ENCODE data around the gene SECISBP2. TPM values are rescaled to one million over a fixed set of nuclear protein-coding genes. Genes with fewer than 3 reads are reported as not detected.
"Not testable (repeated sequence)": the region's sequence is repeated elsewhere in the genome, so short reads cannot be mapped to it uniquely, and the experiment has no call there.

The SECISBP2 gene
- total RNA-seq, 1 donor from 2014 or later, result 15.7 TPM

DNA sequence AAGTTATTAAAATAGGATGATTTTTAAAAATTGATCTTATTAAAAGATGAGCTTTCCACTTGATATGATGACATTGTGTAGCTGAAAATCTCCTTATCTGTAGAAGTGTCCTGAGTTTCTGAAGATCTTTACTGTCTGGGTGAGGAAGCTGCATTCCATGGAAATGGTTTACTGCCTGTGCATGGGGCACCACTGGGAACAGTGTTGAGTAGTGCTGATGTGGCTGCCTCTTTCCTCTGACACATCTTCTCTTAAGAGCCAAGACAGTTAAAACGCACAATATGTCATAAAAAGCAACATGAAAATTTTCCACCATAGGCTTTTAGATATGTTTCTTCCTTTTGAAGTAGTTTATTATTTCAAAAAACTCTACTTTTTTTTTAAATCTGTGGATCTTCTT lies 24.6 kb downstream of the SECISBP2 start:
- DNase-seq, result no peak
- no peak for ATAC-seq
- intact Hi-C loops (cut with micrococcal nuclease), result no loop called here

DNA sequence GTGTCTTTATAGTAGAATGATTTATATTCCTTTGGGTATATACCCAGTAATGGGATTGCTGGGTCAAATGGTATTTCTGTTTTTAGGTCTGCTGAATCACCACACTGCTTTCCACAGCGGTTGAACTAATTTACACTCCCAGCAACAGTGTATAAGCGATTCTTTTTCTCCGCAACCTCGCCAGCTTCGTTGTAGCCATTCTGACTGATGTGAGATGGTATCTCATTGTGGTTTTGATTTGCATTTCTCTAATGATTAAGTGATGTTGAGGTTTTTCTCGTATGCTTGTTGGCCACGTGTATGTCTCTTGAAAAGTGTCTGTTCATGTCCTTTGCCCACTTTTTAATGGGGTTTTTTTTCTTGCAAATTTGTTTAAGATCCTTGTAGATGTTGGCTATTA lies 25.5 kb downstream of the SECISBP2 start:
- ATAC-seq; DNase-seq; intact Hi-C loops (cut with micrococcal nuclease): not testable (repeated sequence)

DNA sequence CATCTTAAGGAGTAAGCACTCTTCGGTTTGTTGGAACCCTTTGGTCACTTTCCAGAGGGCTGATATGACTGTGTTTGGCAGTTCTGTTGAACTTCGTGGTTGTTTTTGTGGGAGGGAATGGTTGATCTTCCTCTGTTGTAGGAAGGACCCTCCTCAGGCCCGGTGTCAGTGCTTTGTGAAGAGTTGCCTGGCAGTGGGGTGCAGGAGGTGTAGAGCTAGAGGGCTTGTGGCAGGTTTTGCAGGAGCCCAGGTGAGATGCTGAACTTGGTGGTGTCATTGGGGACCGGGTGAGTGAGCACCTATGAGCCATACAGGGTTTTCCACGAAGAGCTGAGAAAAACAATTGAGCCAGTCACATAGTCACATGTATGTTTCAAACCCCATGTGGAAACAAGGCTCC lies 27.2 kb downstream of the SECISBP2 start:
- ATAC-seq (no peak), DNase-seq (no peak)
- intact Hi-C loops (cut with micrococcal nuclease), result no loop called here

DNA sequence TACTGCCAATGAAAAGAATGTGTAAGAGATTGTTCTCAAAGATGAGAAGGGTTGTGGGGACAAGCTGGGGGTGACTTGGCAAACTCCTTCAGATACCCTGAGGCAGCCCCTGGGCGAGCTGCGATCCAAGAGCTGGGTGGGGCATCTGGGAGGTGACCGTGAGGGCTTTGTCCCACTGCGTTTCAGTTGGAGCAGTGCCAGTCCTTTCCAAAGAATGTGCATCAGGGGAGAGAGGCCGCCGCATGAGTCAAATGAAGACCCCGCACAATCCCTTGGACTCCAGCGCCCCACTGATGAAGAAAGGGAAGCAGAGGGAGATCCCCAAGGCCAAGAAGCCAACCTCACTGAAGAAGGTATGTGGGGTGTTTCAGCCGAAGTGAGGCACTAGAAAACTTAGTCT lies 28.4 kb downstream of the SECISBP2 start:
- no peak for DNase-seq
- intact Hi-C loops (cut with micrococcal nuclease), result no loop called here

DNA sequence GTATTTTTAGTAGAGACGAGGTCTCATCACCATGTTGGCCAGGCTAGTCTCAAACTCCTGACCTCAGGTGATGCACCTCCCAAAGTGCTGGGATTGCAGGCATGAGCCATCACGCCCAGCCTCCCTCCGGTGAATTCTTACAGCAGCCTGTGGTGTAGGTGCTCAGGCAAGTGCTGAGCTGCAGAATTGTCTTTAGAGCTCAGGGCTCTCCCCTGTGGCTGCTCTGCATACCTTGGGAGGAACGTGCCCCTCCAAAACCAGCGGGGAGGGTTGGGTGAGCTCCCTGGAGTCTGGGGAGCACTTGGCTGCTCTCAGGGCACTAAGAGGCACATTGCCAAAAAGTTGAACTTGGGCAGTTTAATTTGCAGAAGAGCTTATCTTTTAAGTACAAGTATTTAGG lies 29.4 kb downstream of the SECISBP2 start:
- DNase-seq, result no peak
- intact Hi-C loops (cut with micrococcal nuclease), result no loop called here
- ATAC-seq, result no peak

More for the DNA sequence above, 28.4 kb downstream of the SECISBP2 start:
- no peak for ATAC-seq

DNA sequence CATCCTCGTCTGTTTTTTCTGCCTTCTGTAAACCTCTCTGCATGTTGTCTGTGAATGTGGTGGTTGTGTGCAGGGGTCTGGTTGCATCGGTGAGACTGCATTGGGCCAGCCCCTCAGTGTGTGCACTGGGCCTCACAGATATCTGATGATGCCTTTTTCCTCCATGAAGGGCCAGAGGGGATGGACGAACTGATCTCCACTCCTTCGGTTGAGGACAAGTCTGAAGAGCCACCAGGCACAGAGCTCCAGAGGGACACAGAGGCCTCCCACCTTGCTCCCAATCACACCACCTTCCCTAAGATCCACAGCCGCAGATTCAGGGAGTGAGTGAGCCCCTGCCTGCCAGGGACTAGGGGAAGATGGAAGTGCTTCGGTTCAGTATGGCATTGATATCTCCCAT lies 31.3 kb downstream of the SECISBP2 start:
- intact Hi-C loops (cut with micrococcal nuclease), result no loop called here
- ATAC-seq, result no peak

DNA sequence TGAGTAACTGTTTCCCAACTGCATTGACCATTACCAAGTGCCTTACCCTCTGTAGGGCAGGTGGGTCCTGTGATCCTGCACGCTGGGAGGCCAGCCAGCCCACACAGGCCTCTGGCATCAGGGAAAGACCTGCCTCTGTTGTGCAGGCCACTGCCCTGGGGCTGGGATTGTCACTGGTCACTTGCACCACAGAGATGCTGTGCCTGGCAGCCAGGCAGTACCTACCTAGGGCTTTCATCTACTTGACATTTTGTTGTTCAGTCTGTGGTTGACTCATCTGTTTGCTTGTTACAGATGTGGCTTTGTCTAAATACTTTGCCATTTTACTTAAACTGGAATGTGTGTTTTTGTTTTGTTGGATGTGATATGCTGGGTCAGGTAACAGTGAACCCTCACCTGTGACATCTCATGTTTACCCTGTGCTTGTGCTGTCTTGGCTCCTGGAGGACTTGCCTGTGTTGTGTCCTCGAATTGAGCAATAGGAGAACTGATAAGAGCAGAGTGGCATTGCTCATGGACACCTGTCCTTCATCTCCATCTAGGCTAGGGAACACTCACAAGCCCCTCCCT lies 32.8 kb downstream of the SECISBP2 start:
- intact Hi-C loops (cut with micrococcal nuclease), result no loop called here
- peak; percentile 57 for ATAC-seq

More for the DNA sequence above, 31.3 kb downstream of the SECISBP2 start:
- no peak for DNase-seq

DNA sequence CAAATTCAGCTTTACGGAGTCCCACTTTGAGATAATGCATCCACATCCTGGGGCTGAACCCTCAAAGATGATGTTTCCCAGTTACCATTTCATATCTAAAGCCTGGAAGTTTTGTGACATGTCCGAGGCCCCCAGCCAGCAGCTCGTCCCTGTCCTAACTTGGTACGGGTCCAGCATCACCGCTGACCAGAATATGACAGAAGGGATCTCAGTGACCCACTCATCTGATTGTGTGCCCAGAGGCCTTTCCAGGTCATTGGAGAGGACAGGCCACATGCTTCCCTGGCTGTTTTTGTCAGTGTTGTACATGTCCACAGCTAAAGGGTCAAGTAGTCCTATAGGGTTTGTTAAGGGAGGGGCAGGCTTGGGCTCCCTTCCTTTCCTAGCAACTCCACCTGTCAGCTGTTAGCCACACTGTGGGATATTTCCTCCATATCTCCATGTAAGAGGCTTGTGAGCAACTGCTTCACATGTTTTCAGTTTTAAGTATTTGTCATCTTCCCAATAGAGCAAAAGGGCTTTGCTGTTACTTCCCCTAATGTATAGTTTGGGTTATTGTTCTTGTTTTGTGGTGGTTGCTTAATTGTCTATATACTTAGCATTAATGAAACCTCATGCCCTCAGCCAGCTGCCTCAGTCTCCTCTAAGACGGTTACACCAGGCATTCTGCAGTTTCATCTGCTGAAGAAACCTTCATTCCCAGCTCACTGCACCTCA lies 33.4 kb downstream of the SECISBP2 start:
- intact Hi-C loops (cut with micrococcal nuclease), result no loop called here
- no peak for DNase-seq
- peak; percentile 38 for ATAC-seq

More for the DNA sequence above, 32.8 kb downstream of the SECISBP2 start:
- DNase-seq, result no peak

DNA sequence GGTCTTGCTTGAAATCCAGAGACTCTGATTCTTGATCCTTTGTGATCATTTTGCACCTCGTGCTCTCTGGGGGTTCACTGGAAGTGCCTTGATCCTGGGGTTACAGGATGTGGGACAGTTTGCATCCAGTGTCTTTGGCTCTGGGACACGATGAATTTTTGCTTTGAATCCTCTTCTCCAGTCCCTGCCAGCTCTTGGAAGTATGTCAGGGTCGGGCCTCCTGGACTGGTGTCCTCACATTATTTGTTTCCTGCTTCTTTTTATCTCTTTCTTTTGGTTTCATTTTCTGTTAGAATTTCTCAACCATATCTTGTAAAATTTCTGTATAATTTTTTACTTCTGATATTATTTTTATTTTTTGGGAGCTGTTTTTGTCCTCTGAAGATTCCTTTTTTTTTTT lies 34.2 kb downstream of the SECISBP2 start:
- ATAC-seq (no peak), DNase-seq (no peak)
- intact Hi-C loops (cut with micrococcal nuclease), result no loop called here

DNA sequence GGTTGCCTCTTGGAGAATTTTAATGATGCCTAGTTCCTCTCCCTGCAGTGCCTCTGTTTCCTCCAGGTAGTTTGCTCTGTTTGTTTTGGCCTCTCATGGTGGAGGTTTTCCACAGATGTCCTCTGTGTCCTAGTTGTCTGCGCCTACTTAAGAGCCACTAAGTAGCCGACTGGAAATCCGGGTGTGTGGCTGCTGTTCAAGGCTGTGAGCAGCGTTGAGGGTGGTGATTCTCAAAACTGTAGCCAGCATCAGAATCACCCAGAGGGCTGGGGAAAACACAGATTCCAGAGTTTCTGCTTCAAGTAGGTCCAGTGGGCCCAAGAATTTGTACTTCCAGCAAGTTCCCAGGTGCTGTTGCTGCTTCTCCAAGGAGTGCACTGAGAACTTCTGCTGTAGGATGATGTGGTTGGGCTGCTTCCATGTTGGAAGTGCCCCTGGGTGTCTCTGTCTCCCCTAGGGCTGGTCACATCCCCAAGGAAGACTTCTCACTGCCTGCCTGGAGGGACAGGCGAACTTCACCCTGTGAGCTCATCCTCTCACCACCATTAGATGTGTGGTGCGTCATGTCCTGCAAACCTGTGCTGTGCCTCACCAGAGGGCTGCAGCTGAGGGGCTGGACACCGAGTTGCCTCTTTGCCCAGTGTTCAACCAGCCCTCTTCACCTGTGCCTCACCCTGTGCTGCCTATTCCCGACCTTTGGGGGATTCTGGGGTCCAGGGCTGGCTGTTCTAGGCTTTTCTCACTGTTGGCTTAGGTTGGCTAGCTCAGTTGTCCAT lies 34.8 kb downstream of the SECISBP2 start:
- ATAC-seq, result peak; percentile 43

DNA sequence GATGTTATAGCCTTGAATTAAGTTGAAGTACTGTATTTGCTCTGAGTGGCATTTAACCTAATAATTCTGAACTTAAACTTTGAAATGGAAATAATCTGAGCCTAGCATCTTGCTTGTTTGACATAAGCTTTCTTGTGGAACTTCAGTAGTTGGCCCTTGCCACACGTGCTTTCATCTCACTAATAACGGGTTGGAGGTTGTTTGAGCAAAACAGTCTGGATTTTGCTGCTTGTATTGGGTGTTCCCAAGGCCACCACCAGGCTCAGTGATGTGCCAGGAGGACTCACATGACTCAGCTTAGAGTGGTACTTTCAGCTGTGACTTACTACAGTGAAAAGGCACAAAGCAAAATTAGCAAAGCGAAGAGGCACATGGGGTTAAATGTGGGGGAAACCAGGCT lies 35.7 kb downstream of the SECISBP2 start:
- intact Hi-C loops (cut with micrococcal nuclease), result no loop called here
- peak; percentile 28 for ATAC-seq
- DNase-seq, result no peak

More for the DNA sequence above, 34.8 kb downstream of the SECISBP2 start:
- DNase-seq, result no peak
- intact Hi-C loops (cut with micrococcal nuclease), result no loop called here

DNA sequence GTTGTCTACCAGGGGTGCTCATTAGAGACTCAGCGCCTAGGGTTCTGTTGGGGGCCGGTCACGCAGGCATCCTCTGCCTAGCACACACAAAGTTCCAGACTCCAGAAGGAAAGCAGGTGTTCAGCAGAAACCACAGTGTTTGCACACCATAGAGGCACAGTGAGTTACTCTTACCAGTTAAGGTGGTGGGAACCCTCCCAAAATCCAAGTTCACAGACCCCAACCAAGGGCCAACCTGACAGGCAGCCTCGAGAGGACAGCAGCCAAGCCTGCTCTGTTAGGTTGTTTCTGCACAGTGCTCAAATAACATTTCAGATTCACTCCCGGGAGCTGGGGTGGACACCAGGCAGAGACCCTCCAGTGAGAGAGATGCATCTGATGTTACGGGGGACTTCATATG lies 36.2 kb downstream of the SECISBP2 start:
- DNase-seq (no peak), ATAC-seq (no peak)
- intact Hi-C loops (cut with micrococcal nuclease), result no loop called here

DNA sequence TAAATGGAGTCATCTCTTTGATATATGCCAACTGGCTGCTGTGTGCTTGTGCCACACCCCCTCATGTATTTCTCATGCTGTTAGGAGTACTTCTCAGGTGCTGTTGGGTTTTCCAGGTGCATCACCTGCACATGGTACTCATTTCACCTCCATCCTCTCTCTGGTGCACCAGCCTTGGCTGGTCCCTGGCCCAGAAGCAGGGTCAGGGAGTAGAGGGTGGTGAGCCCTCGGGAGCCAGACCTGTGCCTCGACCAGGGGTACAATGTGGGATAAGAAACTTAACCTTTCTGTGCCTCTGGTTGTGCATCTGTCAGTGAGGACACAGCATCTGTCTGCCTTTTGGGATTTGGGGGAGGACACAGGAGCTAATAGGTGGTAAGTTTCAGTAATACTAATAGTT lies 38.5 kb downstream of the SECISBP2 start:
- no peak for ATAC-seq
- no peak for DNase-seq
- intact Hi-C loops (cut with micrococcal nuclease), result no loop called here

DNA sequence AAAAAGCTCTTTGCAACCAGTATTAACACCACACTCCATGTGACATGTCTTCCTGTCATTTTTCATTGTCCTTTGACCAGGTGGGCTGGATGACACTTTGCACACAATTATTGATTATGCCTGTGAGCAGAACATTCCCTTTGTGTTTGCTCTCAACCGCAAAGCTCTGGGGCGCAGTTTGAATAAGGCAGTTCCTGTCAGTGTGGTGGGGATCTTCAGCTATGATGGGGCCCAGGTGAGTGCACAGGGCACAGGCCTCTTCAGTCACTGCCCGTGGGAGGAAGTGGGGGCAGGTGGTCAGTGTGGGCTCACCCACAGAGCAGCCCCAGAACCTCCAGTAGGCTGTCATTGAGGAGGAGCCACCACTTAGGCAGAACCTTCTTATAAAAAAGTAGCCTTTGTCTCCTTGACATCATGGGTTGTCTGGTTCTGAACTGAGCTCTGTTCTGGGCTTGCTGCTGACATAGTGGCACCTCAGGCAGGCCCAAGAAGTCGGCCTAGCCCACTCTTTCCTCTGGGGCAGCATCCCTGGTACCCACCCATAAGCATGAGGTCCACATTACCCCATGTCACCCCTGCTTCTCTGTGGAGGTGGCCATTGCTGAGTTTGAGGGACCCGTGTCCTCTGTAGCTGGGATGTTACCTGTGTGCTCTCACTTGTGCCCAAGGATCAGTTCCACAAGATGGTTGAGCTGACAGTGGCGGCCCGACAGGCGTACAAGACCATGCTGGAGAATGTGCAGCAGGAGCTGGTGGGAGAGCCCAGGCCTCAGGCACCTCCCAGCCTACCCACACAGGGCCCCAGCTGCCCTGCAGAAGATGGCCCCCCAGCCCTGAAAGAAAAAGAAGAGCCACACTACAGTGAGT lies 39.3 kb downstream of the SECISBP2 start:
- intact Hi-C loops (cut with micrococcal nuclease), result no loop called here
- DNase-seq (no peak), ATAC-seq (no peak)

DNA sequence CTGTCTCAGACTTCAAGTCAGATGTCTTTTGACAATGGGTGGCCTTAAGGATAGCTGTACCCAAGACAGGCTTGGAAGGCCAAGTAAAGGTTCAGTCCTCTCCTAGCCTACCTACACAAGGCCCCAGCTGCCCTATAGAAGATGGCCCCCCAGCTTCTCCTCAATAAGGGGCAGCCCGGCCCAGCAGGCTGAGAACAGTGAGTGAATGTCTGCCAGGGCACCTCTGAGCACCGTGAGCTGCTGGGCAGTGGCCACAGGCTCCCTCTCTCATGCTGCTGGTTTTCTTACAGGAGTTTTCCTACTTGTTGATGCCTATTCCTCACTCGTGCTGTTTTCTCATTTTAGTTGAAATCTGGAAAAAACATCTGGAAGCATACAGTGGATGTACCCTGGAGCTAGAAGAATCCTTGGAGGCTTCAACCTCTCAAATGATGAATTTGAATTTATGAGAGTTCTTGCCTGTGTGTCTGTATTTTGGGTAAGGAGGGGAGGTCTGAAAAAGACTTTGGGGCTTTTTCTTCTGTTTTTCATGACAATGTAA lies 40.1 kb downstream of the SECISBP2 start:
- no peak for ATAC-seq
- no peak for DNase-seq
- intact Hi-C loops (cut with micrococcal nuclease), result no loop called here

DNA sequence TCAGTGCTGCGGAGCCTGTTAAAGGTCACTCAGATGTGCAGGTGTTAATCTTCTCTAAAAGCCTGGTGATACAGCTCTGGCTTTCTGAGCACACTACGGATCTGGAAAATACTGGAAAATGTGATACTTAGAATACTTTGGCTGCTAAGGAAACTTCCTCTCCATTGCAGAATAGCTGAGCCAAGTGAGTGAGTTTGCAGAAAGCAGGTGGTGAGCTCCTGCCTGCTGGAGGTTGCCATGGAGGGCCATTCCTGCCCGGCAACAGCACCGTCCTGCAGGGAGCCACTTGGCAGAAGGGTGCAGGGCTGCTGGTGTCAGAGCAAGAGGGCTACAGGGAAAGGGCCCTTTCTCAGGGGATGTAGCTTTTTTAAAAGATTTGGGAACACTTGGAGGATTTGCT lies 40.7 kb downstream of the SECISBP2 start:
- intact Hi-C loops (cut with micrococcal nuclease), result no loop called here
- peak; percentile 51 for DNase-seq
- ATAC-seq, result peak; percentile 73

DNA sequence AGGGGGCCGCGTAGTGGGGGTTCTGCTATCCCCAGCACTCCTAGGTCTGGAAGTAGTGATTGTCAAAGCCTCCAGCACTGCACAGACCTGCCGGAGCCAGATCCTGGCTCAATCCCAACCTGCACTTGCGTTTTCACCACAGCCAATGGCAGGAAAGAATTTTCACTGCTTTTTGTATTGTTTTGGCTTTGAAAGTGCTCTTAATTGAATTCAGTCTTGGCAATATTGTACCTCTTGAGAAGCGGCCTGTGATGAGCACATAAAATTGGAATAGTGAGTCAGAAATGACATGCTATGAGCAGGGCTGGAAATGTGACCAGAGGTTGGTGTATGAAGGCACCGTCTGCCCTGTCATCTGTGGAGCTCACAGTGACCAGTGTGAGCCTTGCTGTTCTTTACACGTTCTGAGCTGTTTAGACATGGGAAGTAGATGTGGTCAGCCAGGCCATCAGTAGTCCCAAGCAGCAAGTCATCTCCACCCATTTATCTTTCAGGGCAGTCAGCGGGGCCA lies 41.5 kb downstream of the SECISBP2 start:
- DNase-seq (no peak), ATAC-seq (peak; percentile 51)
- intact Hi-C loops (cut with micrococcal nuclease), result no loop called here

DNA sequence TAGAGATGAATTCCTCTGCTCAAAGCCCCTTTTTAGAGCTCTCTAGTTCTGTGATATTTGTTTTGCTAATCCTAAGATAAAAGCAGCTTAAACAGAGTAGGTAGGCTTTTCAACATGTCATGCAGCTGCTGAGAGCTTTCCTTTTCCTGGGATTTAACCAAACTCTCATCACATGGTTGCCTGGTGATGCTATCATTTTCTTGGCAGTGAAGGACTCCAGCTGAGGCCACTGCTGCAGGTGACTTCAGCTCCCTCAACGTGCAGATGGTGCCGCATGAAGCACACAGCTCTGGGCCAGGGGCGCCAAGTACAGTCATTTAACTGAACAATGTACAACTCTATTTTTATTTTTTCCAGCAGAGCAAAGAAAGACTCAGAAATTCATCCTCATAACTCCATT lies 42.2 kb downstream of the SECISBP2 start:
- intact Hi-C loops (cut with micrococcal nuclease), result no loop called here
- DNase-seq, result no peak
- peak; percentile 31 for ATAC-seq

DNA sequence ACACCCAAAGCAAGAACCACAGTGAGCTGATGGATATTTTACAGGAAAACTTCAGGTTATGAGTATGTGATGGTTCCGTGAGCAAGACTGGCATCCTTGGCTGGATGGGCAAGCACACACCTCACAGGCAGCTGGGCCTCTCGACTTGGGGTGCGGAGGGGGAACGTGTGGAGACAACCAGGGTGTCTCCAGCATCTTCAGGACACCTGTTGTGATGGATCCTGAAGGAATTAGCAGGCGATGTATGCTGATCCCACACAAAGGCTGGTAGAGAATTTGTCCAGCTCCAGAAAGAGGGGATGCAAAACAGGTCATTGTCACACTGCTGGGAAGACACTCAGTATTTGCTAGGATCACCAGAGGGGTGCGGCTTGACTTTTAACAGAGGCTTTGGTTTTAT lies 42.7 kb downstream of the SECISBP2 start:
- intact Hi-C loops (cut with micrococcal nuclease), result no loop called here
- DNase-seq (no peak), ATAC-seq (no peak)

Data from left ventricle myocardium superior (tissue), 1 donor.